Muscle of leg (tissue), 11 donors: ENCODE measurements around the gene NTSR1. TPM values are rescaled to one million over a fixed set of nuclear protein-coding genes. Genes with fewer than 3 reads are reported as not detected.
A peak's percentile ranks its signal among the peaks of the same experiment; 100 is the strongest.

Experiments used
- DNase-seq: peaks from one replicate; pipeline ENCODE4 v3.0.0; 2013
- H3K27ac ChIP-seq: one replicate; pipeline ENCODE4 v1.5.1; 2013; ENCODE audit warnings: mild to moderate bottlenecking, low read length, control low read depth
- H3K27me3 ChIP-seq: one replicate; pipeline ENCODE4 v1.6.1; 2013; ENCODE audit warnings: low read length; ENCODE audit not compliant: control insufficient read depth, insufficient read depth
- H3K36me3 ChIP-seq: one replicate; pipeline ENCODE4 v1.6.1; 2013; ENCODE audit warnings: low read length; ENCODE audit not compliant: control insufficient read depth, insufficient read depth
- H3K4me1 ChIP-seq: one replicate; pipeline ENCODE4 v1.6.1; 2013; ENCODE audit warnings: low read length; ENCODE audit not compliant: control insufficient read depth, insufficient read depth
- H3K4me3 ChIP-seq: one replicate; pipeline ENCODE4 v1.5.1; 2013; ENCODE audit warnings: low read length, control low read depth
- H3K9me3 ChIP-seq: replicated peaks from 2 replicates; pipeline ENCODE4 v1.6.1; 2013; ENCODE audit warnings: low read depth, low read length; ENCODE audit not compliant: control insufficient read depth
- WGBS: methylation state at CpG from one replicate; pipeline ENCODE4 v1.1.5; 2013; ENCODE audit warnings: missing lambda C conversion rate; ENCODE audit not compliant: insufficient coverage; 5-methylcytosine and 5-hydroxymethylcytosine counted together
- polyA plus RNA-seq, 8 donors: library from polyadenylated mRNA; unstranded; fragments of 120-200 nt; gene quantifications; one replicate each; pipeline versions ENCODE4 v1.2.1 to v1.2.3, GENCODE V29; 2013; ENCODE audit warnings: inconsistent platforms in 1 of 8, low replicate concordance in 1 of 8; ENCODE audit not compliant: insufficient read length in 8 of 8, insufficient read depth in 1 of 8
- total RNA-seq: library from RNA; stranded (reverse); fragments of 120-200 nt; gene quantifications from one replicate; pipeline ENCODE4 v1.2.4, GENCODE V29; 2013

Gene NTSR1
- total and polyA plus RNA-seq, 9 donors: 0.04 to 0.27 (median 0.18) TPM

DNA sequence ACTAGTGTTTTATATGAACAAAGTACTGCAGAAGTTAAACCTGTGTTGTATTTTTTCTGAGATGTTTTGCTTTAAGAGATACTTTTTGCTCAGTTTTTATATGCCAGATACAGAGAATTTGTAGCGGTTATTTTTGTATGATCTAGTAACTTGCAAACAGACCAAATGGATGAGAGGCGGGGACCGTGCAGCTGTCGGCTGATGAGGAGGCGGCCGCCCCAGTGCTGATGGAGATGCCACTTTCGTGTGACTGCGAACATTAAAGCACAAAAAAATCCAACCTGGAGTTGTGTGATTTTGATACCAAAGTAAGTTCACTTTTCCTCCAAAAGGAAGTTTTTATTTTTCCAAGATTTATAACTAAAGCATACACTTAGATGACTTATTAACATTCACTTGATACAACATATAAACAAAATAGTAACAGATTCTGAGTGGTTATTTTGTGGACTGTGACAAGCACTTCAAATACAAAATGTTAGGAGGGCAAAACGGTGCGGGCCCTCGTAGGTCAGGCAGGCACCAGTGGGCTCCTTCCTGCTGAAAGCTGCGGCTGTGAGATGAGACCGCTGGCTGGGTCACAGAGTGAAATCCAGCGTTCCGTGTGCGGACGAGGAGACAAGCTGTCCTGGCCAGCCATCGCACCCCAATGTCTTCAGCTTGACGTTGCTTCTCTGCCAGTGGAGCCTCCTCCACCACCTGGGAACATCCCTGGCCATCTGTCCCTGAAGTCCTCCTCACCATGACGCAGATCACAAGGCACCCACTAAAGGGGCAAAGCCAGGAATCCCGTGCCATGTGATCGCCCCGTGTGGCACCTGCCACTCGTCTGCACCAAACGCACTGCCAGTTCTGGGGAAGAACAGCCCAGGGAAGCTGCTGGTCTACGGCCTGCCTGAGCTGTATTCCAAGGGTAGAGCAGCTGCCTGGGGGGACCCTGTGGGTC is 92.0 kb downstream of the NTSR1 start:
- no peaks in the 10 kb centered on the region for H3K9me3 ChIP-seq

DNA sequence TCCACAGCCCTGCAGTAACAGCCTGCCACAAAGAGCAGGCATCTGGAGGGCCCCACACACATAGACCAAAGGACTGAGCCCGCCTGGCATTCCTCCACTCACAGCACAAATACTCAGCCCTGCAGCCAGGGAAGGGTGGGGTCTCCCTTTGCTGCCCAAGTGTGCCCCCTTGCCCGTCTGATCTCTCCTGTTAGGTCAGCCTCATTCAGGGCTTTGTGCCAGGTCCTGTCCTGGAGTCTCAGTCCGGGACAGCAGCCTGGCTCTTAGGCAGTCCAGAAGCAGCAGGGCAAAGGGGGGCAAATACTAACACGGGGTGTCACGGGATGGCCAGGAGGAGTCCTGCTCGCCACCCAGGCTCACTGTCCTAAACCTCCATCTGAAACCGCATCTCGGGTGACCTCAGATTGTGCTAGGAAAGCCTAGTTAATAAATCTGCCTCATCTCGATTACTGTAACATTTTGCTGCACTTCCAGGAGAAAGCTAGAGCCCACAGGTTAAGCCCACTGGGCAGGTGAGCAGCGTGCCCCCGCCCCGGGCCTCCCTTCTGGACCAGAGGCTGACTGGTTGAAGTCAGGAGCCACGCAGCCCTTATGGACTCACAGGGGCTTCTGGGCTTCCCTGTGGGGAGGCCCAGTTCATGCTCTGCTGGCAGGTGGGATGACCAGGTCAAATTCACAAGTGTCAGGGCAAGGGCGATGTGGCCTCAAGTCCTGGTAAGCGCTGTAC is 92.8 kb downstream of the NTSR1 start:
- peaks cover 32% of the 10 kb centered on the region for H3K4me1 ChIP-seq
- 78% methylated on average over 11 of the region's 15 CpGs for WGBS
- H3K27me3 ChIP-seq: no peaks in the 10 kb centered on the region
- H3K27ac ChIP-seq: no peak overlapping the region
- DNase-seq: no peak
- H3K9me3 ChIP-seq: no peaks in the 10 kb centered on the region
- H3K36me3 ChIP-seq: peaks cover 43% of the 10 kb centered on the region
- no peak overlapping the region for H3K4me3 ChIP-seq

More for the DNA sequence above, 92.0 kb downstream of the NTSR1 start:
- DNase-seq: no peak
- Histone ChIP-seq H3K27me3 (no peaks in the 10 kb centered on the region), H3K36me3 (peaks cover 38% of the 10 kb centered on the region), H3K27ac (no peak overlapping the region), H3K4me3 (no peak overlapping the region), H3K4me1 (peaks cover 24% of the 10 kb centered on the region)
- WGBS: 76% methylated on average over 22 of the region's 26 CpGs

DNA sequence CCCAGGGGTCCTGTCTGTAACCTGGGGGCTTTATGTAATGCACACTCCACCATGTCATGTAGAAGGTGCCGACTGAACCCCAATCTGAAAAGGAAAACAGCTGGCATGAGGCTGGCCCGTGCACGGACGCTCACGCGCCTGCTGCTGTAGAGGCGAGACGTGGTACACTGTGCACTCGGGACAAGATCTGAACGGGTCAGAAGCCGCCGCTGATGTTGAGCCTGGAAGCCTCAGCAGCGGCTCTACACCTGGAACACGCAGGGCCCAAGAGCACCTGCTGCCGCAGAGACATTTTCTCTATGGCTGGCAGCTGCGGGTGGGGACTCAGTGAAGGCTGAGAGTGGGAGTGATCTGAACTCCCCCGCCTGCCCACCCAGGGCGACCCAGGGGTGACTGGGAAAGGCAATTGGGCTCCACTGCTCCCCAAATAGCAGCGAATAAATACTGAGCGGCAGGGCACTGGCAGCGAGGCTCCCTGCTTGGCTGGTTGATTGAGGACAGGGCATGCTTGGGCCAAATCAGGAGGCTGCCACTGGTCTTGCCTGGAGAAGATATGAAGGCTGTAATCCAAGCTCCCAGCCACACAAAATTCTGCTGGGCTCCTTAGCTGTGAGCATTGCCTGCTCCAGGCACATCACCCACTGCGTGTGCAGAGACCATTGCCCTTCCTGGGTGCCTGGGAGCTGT is 93.5 kb downstream of the NTSR1 start:
- Histone ChIP-seq H3K9me3 (no peaks in the 10 kb centered on the region), H3K36me3 (peaks cover 48% of the 10 kb centered on the region), H3K4me3 (no peak overlapping the region), H3K27ac (no peak overlapping the region), H3K27me3 (no peaks in the 10 kb centered on the region), H3K4me1 (peaks cover 35% of the 10 kb centered on the region)
- no peak for DNase-seq
- WGBS: 81% methylated on average over 21 of the region's 22 CpGs

DNA sequence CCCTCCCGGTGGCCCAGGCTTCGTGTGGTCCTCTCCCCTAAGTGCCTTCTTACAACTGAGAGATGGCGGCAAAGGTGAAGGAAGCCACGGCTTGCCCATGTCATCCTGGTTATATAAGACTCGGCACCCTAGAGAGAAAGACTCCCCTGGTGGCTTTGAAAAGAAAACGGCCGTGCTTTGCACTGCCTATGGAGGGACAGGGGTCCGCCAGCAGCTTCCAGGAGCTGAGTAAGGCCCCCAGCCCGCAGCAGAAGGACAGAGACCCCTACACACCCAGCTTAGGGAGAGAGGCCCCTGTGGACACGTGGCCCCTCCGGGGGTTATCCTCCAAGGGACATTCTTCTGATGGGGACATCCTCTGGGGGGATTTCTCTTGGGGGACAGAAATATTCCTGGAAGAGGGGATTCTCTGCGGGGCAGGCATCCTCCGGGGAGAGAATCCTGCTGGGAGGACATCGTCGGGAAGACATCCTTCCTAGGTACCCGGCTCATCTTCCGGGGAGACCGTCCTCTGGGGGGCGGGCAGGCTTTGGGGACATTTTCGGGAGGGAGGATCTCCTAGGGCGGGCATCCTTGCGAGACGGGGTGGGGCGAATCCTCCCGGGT is 95.5 kb downstream of the NTSR1 start:
- Histone ChIP-seq H3K4me1 (peaks cover 35% of the 10 kb centered on the region), H3K4me3 (peak overlapping the region; percentile 35), H3K36me3 (peaks cover 47% of the 10 kb centered on the region), H3K27me3 (no peaks in the 10 kb centered on the region), H3K27ac (peak overlapping the region; percentile 13), H3K9me3 (no peaks in the 10 kb centered on the region)
- 48% methylated on average over 5 of the region's 25 CpGs for WGBS
- DNase-seq: no peak

DNA sequence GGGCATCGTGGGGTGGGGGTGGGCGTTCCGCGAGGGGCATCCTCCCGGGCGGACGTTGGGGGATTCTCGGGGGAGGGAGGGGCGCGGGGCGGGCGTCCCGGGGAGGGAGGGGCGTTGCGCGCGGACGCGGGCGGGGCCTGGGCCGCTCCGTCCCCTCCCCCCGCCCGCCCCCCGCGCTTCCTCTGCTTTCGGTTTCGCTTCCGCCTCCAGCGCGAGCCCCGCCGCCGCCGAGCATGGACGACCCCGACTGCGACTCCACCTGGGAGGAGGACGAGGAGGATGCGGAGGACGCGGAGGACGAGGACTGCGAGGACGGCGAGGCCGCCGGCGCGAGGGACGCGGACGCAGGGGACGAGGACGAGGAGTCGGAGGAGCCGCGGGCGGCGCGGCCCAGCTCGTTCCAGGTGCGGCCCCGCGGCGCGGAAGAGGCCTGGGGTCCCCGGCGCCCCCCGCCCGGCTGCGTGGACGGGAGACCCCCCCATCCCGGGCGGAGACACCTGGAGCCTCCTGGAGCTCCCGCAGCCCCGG is 96.1 kb downstream of the NTSR1 start, which contains the start of gene OGFR:
Gene OGFR (plus strand): TSS at position 209 of the 528 bp plus-strand sequence. CDS start 25 bp downstream, at position 234.
- Histone ChIP-seq H3K27me3 (no peaks in the 10 kb centered on the region), H3K27ac (peak within 1 kb of the TSS; percentile 51), H3K4me3 (peak within 1 kb of the TSS; percentile 71), H3K4me1 (peaks cover 35% of the 10 kb centered on the region), H3K9me3 (no peaks in the 10 kb centered on the region), H3K36me3 (peaks cover 47% of the 10 kb centered on the region)
- under 1% methylated on average over 58 of the region's 77 CpGs for WGBS
- peak; percentile 86 for DNase-seq

DNA sequence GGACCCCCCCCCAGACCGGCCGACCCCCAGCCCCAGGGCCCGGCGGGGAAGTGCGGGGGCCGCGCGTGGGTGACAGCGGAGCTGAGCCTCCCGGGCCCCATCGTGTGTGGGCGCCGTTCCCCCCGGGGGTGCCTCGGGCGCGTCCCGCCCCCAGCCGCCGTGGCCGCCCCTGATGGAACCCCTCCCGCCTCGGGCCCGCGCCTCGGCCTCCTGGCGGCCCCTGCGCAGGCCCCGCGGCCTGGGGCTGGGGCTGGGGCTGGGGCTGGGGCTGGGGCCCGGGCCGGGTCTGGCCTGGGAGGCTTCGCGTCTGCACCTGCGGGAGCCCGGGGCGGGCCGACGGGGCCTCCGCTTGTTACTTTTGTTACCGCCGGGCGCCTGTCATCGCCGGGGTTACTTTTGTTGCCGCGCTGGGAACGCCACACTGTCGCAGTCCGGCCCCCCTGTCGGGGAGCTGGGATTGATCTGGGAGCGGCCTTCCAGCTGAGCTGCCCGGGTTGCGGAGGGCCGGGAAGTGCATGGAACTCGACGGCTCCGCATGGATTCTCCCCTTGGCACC is 96.6 kb downstream of the NTSR1 start:
- Histone ChIP-seq H3K4me1 (peaks cover 35% of the 10 kb centered on the region), H3K36me3 (peaks cover 48% of the 10 kb centered on the region), H3K27ac (peak overlapping the region; percentile 21), H3K27me3 (no peaks in the 10 kb centered on the region), H3K9me3 (no peaks in the 10 kb centered on the region), H3K4me3 (peak overlapping the region; percentile 71)
- no peak for DNase-seq
- under 1% methylated on average over 58 of the region's 58 CpGs for WGBS

DNA sequence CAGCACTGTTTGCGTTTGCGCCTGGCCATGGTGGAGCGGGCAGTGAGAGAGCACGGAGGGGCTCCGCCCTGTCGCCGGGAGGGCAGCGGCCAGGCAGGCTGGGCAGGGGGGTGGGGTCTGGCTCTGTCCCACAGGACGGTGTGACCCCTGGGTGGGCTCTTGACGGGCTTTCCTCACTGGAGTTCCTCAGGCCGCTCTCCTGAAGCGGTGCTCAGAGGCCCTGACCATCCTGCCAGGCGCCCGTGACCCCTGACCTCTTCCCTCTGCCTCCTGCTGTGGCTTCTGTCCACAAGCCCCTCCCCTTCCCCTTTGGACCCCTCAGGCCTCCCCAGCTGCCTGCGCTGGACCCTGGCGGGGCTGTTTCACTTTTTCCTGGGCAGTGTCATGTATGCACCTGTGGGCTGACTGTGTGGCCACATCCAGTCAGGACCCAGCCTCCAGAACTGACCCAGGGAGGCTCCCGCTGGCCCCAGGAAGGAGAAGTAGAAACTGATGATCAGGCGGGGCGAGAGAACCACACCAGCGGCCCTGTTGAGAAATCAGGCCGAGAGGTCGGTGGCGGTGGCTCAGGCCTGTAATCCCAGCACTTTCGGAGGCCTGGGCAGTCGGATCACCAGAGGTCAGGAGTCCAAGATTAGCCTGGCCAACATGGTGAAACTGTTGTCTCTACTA is 97.2 kb downstream of the NTSR1 start:
- Histone ChIP-seq H3K36me3 (peaks cover 50% of the 10 kb centered on the region), H3K27me3 (no peaks in the 10 kb centered on the region), H3K4me1 (peaks cover 33% of the 10 kb centered on the region), H3K9me3 (no peaks in the 10 kb centered on the region), H3K4me3 (peak overlapping the region; percentile 71), H3K27ac (peak overlapping the region; percentile 21)
- WGBS: 23% methylated on average over 18 of the region's 25 CpGs
- no peak for DNase-seq

DNA sequence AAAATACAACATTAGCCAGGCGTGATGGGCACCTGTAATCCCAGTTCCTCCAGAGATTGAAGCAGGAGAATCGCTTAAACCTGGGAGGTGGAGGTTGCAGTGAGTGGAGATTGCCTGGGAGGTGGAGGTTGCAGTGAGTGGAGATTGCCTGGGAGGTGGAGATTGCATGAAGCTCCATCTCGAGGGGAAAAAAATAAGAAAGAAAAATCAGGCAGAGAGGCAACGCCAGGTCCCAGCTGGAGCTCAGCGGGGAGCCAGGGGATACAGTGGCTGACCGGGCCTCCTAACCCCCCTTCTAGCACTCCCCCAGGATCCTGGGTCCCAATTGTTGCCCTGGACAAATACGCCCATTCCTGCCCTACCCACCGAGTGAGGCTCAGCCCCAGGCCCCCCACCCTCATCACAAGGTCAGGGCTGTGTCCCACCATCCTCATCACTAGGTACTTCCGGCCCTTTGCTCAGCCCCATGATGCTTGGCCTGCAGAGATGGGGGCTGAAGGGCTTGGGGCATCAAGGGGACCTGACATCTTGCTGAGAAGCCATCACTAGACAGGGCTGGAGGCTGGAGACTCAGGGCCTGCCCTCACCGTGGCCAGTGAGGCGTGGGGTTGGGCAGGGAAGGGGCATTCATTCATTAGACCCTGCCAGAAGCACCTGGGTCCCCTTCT is 97.9 kb downstream of the NTSR1 start:
- Histone ChIP-seq H3K4me1 (peaks cover 28% of the 10 kb centered on the region), H3K27ac (no peak overlapping the region), H3K9me3 (no peaks in the 10 kb centered on the region), H3K27me3 (no peaks in the 10 kb centered on the region), H3K4me3 (peak overlapping the region; percentile 71), H3K36me3 (peaks cover 52% of the 10 kb centered on the region)
- WGBS: 44% methylated on average over 7 of the region's 11 CpGs
- DNase-seq: no peak
